Thyroid gland (tissue), 4 donors: ENCODE data around the gene PI4K2A. TPM values are rescaled to one million over a fixed set of nuclear protein-coding genes. Genes with fewer than 3 reads are reported as not detected.
A peak's percentile ranks its signal among the peaks of the same experiment; 100 is the strongest.
"Not testable (repeated sequence)": the region's sequence is repeated elsewhere in the genome, so short reads cannot be mapped to it uniquely, and the experiment has no call there.

Experiments
- DNase-seq, 2 donors: peaks; one replicate each; pipeline ENCODE4 v3.0.0-alpha.2; 2019
- H3K27ac ChIP-seq, 3 donors: fragments of 200-600 bp; sonication (generic); 1 replicate in 2 of 3; 2 replicates in 1 of 3; pipeline ENCODE4 v1.5.1; 2016 to 2019; ENCODE audit warnings: mild to moderate bottlenecking in 1 of 3, moderate library complexity in 1 of 3
- H3K27me3 ChIP-seq: fragments of 200-600 bp; sonication (generic); one replicate; pipeline ENCODE4 v1.5.1; 2019
- H3K36me3 ChIP-seq, 2 donors: fragments of 200-600 bp; sonication (generic); one replicate each; pipeline ENCODE4 v1.5.1; 2016 to 2019
- H3K4me1 ChIP-seq, 2 donors: fragments of 200-600 bp; sonication (generic); one replicate each; pipeline ENCODE4 v1.5.1; 2017 to 2019
- H3K4me3 ChIP-seq, 3 donors: fragments of 200-600 bp; sonication (generic); replicated peaks in 1 of 3; 1 replicate in 2 of 3; 2 replicates in 1 of 3; pipeline ENCODE4 v1.5.1; 2016; ENCODE audit warnings: mild to moderate bottlenecking in 1 of 3
- H3K9me3 ChIP-seq: fragments of 200-600 bp; sonication (generic); one replicate; pipeline ENCODE4 v1.5.1; 2017
- CTCF ChIP-seq, 6 experiments: fragments of 200-600 bp in 3 of 6; fragments of 450-650 bp in 3 of 6; sonication (generic) in 3 of 6; IDR thresholded peaks; one replicate each; pipeline ENCODE4 v1.5.1; 2016 to 2019; ENCODE audit warnings: antibody characterized with exemption in 6 of 6, mild to moderate bottlenecking in 2 of 6, inconsistent platforms in 1 of 6, moderate library complexity in 1 of 6
- POLR2A ChIP-seq, 2 donors: fragments of 450-650 bp; IDR thresholded peaks; one replicate each; pipeline ENCODE4 v1.6.1; 2017; ENCODE audit warnings: antibody characterized with exemption in 2 of 2, mild to moderate bottlenecking in 2 of 2, moderate library complexity in 1 of 2
- WGBS, 2 donors: methylation state at CpG; one replicate each; pipeline ENCODE4 v1.1.5; 2017; 5-methylcytosine and 5-hydroxymethylcytosine counted together
- intact Hi-C: fragments of 100-400 bp; cut with DNase I; formaldehyde crosslinking; loops from one replicate; pipeline ENCODE4 v1.15.1; 2023
- total RNA-seq, 4 donors: library from RNA; depleted of rRNA; stranded (reverse); fragments of >200 nt; gene quantifications; one replicate each; pipeline ENCODE4 v1.2.3, GENCODE V29; 2016

PI4K2A gene
- total RNA-seq, 4 donors from 2014 or later = 19.9 to 31.3 (median 24.1) TPM

GRCh38 chr10:97629289-97629688, 11.2 kb upstream of the PI4K2A start:
- TF ChIP-seq CTCF (IDR thresholded peaks at IDR 0.05) (no peak), POLR2A (IDR thresholded peaks at IDR 0.05) (no peak)
- no peaks in the 10 kb centered on the region for H3K9me3 ChIP-seq
- H3K4me1 ChIP-seq = peaks cover 0 to 6% of the 10 kb centered on the region in 2 donors
- no peak overlapping the region for H3K27ac ChIP-seq
- intact Hi-C loops = no loop called here
- 94 to 97% methylated on average over 5 of the region's 5 CpGs for WGBS, 2 donors
- no peak overlapping the region for H3K4me3 ChIP-seq
- no peaks in the 10 kb centered on the region for H3K36me3 ChIP-seq
- no peak for DNase-seq
- H3K27me3 ChIP-seq = no peaks in the 10 kb centered on the region

GRCh38 chr10:97631098-97631497, 9.4 kb upstream of the PI4K2A start:
- Histone ChIP-seq H3K4me1 (peaks cover 0 to 6% of the 10 kb centered on the region in 2 donors), H3K9me3 (no peaks in the 10 kb centered on the region), H3K36me3 (no peaks in the 10 kb centered on the region), H3K27ac (no peak overlapping the region), H3K4me3 (no peak overlapping the region), H3K27me3 (no peaks in the 10 kb centered on the region)
- TF ChIP-seq POLR2A (IDR thresholded peaks at IDR 0.05) (no peak), CTCF (IDR thresholded peaks at IDR 0.05) (no peak)
- DNase-seq = no peak
- intact Hi-C loops = no loop called here

GRCh38 chr10:97632949-97633884, 7.3 kb upstream of the PI4K2A start, which contains the start of gene MORN4:
Gene MORN4, minus strand, starts transcription at chr10:97633500. Its CDS starts 13,847 bp downstream, at chr10:97619653.
- Histone ChIP-seq H3K9me3 (no peaks in the 10 kb centered on the region), H3K4me3 (peak within 1 kb of the TSS; percentile 21 to 66 (median 26)), H3K27me3 (no peaks in the 10 kb centered on the region), H3K36me3 (no peaks in the 10 kb centered on the region), H3K27ac (peak within 1 kb of the TSS in 2 of 3 donors; percentile 26 to 62), H3K4me1 (peaks cover 0 to 6% of the 10 kb centered on the region in 2 donors)
- intact Hi-C loops = no loop called here
- peak; percentile 95 to 96 for DNase-seq
- TF ChIP-seq CTCF (IDR thresholded peaks at IDR 0.05) (no peak), POLR2A (IDR thresholded peaks at IDR 0.05) (peak in 1 of 2 donors; percentile 59)
- 7% methylated on average over 26 to 48 of the region's 62 CpGs for WGBS, 2 donors

GRCh38 chr10:97633921-97634320, 6.5 kb upstream of the PI4K2A start:
- H3K36me3 ChIP-seq = no peaks in the 10 kb centered on the region
- no peak for DNase-seq
- no peaks in the 10 kb centered on the region for H3K27me3 ChIP-seq
- TF ChIP-seq POLR2A (IDR thresholded peaks at IDR 0.05) (no peak), CTCF (IDR thresholded peaks at IDR 0.05) (peak in 3 of 6 experiments; percentile 5 to 29 (median 23))
- intact Hi-C loops = no loop called here
- peaks cover 0 to 6% of the 10 kb centered on the region in 2 donors for H3K4me1 ChIP-seq
- no peaks in the 10 kb centered on the region for H3K9me3 ChIP-seq
- peak overlapping the region in 1 of 3 donors; percentile 62 for H3K27ac ChIP-seq
- 89 to 95% methylated on average over 8 of the region's 8 CpGs for WGBS, 2 donors
- peak overlapping the region in 1 of 3 donors; percentile 66 for H3K4me3 ChIP-seq

GRCh38 chr10:97635577-97635976, 4.9 kb upstream of the PI4K2A start:
- no peak for TF ChIP-seq CTCF (IDR thresholded peaks at IDR 0.05)
- TF ChIP-seq POLR2A (IDR thresholded peaks at IDR 0.05) = no peak
- WGBS, 2 donors = 93 to 96% methylated on average over 1 of the region's 1 CpG
- Histone ChIP-seq H3K27me3 (no peaks in the 10 kb centered on the region), H3K27ac (no peak overlapping the region), H3K4me3 (no peak overlapping the region), H3K9me3 (no peaks in the 10 kb centered on the region), H3K36me3 (no peaks in the 10 kb centered on the region), H3K4me1 (peaks cover 2 to 6% of the 10 kb centered on the region in 2 donors)
- DNase-seq = no peak
- intact Hi-C loops = no loop called here

GRCh38 chr10:97639090-97639489, 1.4 kb upstream of the PI4K2A start:
- H3K36me3 ChIP-seq, intact Hi-C loops, H3K27me3 ChIP-seq, H3K9me3 ChIP-seq, DNase-seq, H3K4me3 ChIP-seq: not testable (repeated sequence)
- 92 to 97% methylated on average over 3 of the region's 3 CpGs for WGBS, 2 donors
- H3K27ac ChIP-seq = peak overlapping the region in 1 of 3 donors; percentile 52
- peaks cover 11 to 18% of the 10 kb centered on the region in 2 donors for H3K4me1 ChIP-seq
